PC-9 (cell line): Measurements from ENCODE around the gene HIBCH. TPM values are rescaled to one million over a fixed set of nuclear protein-coding genes. Genes with fewer than 3 reads are reported as not detected.

Experiments
- BruUV-seq: library from RNA; stranded (reverse); fragments of 400-500 nt; replicated peaks from 2 replicates; lab custom pipeline; 2021; lab: Mats Ljungman, UMichigan
- CTCF ChIA-PET: fragments of 300-600 bp; sonication (Branson Sonifier 250); formaldehyde crosslinking; loops from one replicate; lab custom pipeline; 2022; ENCODE audit warnings: antibody characterized with exemption; lab: Charles Lee
- POLR2A ChIA-PET: fragments of 300-600 bp; sonication (Branson Sonifier 250); formaldehyde crosslinking; loops from one replicate; lab custom pipeline; 2022; ENCODE audit warnings: antibody characterized with exemption; ENCODE audit not compliant: unreplicated experiment; lab: Charles Lee
- DNase-seq, 2 experiments: peaks; one replicate each; pipeline versions ENCODE4 v3.0.0 to v3.0.0-alpha.2; 2015 to 2022; ENCODE audit warnings: mixed read lengths in 1 of 2
- H2AFZ ChIP-seq: fragments of 200-600 bp; sonication (generic); 2 replicates; pipeline ENCODE4 v1.8.1; 2017; ENCODE audit warnings: antibody characterized with exemption
- H3F3A ChIP-seq: fragments of 200-600 bp; sonication (generic); 2 replicates; pipeline ENCODE4 v1.8.1; 2017; ENCODE audit warnings: antibody characterized with exemption, mild to moderate bottlenecking, low read depth; ENCODE audit not compliant: insufficient read depth
- H3K27ac ChIP-seq: fragments of 200-600 bp; sonication (generic); 2 replicates; pipeline ENCODE4 v1.6.1; 2016; ENCODE audit warnings: mixed run types
- H3K27me3 ChIP-seq: fragments of 200-600 bp; sonication (generic); 2 replicates; pipeline ENCODE4 v1.6.1; 2016; ENCODE audit warnings: low read depth, mixed run types; ENCODE audit not compliant: insufficient read depth
- H3K36me3 ChIP-seq: fragments of 200-600 bp; sonication (generic); 2 replicates; pipeline ENCODE4 v1.6.1; 2016; ENCODE audit warnings: low read depth, mixed run types
- H3K4me1 ChIP-seq: fragments of 200-600 bp; sonication (generic); replicated peaks from 2 replicates; pipeline ENCODE4 v1.6.1; 2016; ENCODE audit warnings: mixed run types; ENCODE audit not compliant: insufficient read depth
- H3K4me2 ChIP-seq: fragments of 200-600 bp; sonication (generic); 2 replicates; pipeline ENCODE4 v1.6.1; 2017; ENCODE audit warnings: mixed run types
- H3K4me3 ChIP-seq: fragments of 200-600 bp; sonication (generic); 2 replicates; pipeline ENCODE4 v1.6.1; 2016; ENCODE audit warnings: mixed run types
- H3K79me2 ChIP-seq: fragments of 200-600 bp; sonication (generic); 2 replicates; pipeline ENCODE4 v1.6.1; 2017; ENCODE audit warnings: low read depth, mixed run types
- H3K9me2 ChIP-seq: fragments of 200-600 bp; sonication (generic); 2 replicates; pipeline ENCODE4 v1.8.1; 2017; ENCODE audit warnings: mild to moderate bottlenecking; ENCODE audit not compliant: insufficient read depth
- H3K9me3 ChIP-seq: fragments of 200-600 bp; sonication (generic); 2 replicates; pipeline ENCODE4 v1.8.1; 2016; ENCODE audit warnings: low read depth; ENCODE audit not compliant: insufficient read depth
- H4K20me1 ChIP-seq: fragments of 200-600 bp; sonication (generic); 2 replicates; pipeline ENCODE4 v1.8.1; 2017; ENCODE audit not compliant: insufficient read depth
- EZH2 ChIP-seq: fragments of 200-600 bp; sonication (generic); IDR thresholded peaks from 2 replicates; pipeline ENCODE4 v1.8.0; 2017; ENCODE audit warnings: antibody characterized with exemption, low read depth
- intact Hi-C: fragments of 100-400 bp; cut with micrococcal nuclease; formaldehyde crosslinking; loops from one replicate; pipeline ENCODE4 v1.10.0; 2022; ENCODE audit not compliant: unreplicated experiment
- total RNA-seq: library from RNA; stranded (reverse); gene quantifications from 2 replicates; pipeline ENCODE4 v1.2.3, GENCODE V29; 2021
- TF ChIP-seq, protein P1 (sequence below): fragments of 200-600 bp; sonication (generic); conservative IDR thresholded peaks from 2 replicates; pipeline ENCODE4 v1.6.1; 2017; ENCODE audit warnings: mixed run types, antibody characterized with exemption, mild to moderate bottlenecking, moderate library complexity

HIBCH gene
- total RNA-seq, 1 experiment from 2014 or later: 14.7 TPM

DNA sequence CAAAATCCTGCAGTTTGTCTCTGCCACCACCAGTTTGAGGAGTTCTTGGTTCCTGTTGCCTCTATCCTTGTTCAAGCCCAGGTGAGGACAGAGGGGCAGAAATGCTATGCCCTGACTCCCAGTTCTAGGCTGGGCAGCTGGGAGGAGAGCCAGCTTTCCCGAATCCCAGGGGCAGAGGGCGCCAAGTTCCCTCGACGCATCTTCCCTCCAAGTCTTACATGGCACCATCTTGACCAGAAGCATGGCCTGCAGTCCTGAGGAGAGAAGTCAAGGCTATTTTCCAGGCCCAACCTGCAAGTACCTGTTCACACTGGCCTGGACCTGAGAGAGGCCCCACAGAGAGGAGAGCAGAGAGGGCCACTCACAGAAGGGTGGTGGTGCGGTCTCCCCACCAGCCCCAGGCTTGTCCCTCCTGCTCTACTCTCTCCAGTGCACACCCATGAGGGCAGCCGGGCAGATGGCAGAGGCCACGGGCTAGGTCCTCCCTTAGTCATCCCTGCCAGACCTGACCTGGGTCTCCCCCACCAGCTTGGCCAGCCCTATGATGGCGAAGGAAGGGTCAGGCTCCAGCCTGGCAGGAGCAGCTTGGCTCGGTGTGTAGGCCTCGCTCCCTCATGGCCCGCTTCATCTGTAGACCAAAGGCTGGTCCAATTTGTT lies 141.4 kb downstream of the HIBCH start:
- H3F3A ChIP-seq: no peaks in the 10 kb centered on the region
- BruUV-seq: no TSS peak
- H2AFZ ChIP-seq: no peak overlapping the region
- no peaks in the 10 kb centered on the region for H3K79me2 ChIP-seq
- ChIA-PET POLR2A (no interaction called here), CTCF (no interaction called here)
- H3K9me3 ChIP-seq: peaks cover 4% of the 10 kb centered on the region; the same call in 1 of the 2 replicates
- no peaks in the 10 kb centered on the region for H3K4me1 ChIP-seq
- H3K4me3 ChIP-seq: no peak overlapping the region
- no peaks in the 10 kb centered on the region for H4K20me1 ChIP-seq
- H3K27me3 ChIP-seq: no peaks in the 10 kb centered on the region
- H3K27ac ChIP-seq: no peak overlapping the region
- H3K4me2 ChIP-seq: no peak overlapping the region
- intact Hi-C loops: no loop called here
- no peaks in the 10 kb centered on the region for H3K9me2 ChIP-seq
- DNase-seq: no peak
- TF ChIP-seq, protein P1, sequence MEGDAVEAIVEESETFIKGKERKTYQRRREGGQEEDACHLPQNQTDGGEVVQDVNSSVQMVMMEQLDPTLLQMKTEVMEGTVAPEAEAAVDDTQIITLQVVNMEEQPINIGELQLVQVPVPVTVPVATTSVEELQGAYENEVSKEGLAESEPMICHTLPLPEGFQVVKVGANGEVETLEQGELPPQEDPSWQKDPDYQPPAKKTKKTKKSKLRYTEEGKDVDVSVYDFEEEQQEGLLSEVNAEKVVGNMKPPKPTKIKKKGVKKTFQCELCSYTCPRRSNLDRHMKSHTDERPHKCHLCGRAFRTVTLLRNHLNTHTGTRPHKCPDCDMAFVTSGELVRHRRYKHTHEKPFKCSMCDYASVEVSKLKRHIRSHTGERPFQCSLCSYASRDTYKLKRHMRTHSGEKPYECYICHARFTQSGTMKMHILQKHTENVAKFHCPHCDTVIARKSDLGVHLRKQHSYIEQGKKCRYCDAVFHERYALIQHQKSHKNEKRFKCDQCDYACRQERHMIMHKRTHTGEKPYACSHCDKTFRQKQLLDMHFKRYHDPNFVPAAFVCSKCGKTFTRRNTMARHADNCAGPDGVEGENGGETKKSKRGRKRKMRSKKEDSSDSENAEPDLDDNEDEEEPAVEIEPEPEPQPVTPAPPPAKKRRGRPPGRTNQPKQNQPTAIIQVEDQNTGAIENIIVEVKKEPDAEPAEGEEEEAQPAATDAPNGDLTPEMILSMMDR: no peak
- no peak for TF ChIP-seq EZH2
- no peaks in the 10 kb centered on the region for H3K36me3 ChIP-seq

DNA sequence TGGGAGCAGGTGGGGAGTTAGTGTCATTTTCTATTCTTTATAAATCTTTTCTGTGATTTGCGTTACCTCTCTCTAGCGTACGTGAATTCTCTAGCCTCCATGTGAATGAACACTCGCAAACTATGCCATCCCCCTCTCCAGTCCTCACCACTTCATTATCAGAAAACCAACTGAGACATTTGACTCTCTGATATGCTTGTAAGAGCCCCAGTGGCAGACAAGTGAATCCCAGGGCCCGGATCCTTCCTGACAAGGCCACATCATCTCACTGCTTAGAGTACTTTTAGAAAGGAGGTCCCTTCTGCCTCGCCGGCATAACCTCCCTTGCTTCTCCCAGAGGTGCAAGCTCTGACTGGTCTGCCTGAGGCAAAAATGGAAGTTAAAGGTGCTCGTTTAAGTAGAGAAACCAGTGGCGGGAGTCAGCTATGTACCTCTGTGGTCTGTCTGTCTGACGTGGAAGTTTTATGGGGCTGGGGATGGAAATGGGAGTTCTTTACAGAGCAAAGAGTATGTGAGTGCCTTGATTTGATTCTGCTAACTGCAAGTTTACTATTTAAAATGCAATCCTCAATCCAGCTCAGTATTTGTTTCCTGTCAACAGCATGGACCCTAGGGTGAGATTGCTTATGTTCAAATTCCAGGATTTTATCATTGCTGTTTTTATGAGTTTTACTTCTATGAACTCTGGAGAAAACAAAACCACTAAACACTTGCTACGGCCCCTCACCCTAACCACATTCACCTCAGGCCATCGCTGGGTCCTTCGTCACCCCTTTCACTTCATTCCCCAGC lies 142.2 kb downstream of the HIBCH start:
- POLR2A ChIA-PET: no interaction called here
- H3F3A ChIP-seq: no peaks in the 10 kb centered on the region
- intact Hi-C loops: no loop called here
- CTCF ChIA-PET: no interaction called here
- TF ChIP-seq, protein P1: no peak
- TF ChIP-seq EZH2: no peak
- H3K4me3 ChIP-seq: no peak overlapping the region
- peaks cover 4% of the 10 kb centered on the region; the same call in 1 of the 2 replicates for H3K9me3 ChIP-seq
- no TSS peak for BruUV-seq
- H2AFZ ChIP-seq: no peak overlapping the region
- no peaks in the 10 kb centered on the region for H3K9me2 ChIP-seq
- no peak overlapping the region for H3K4me2 ChIP-seq
- H3K27me3 ChIP-seq: no peaks in the 10 kb centered on the region
- H3K4me1 ChIP-seq: no peaks in the 10 kb centered on the region
- H3K27ac ChIP-seq: no peak overlapping the region
- H3K36me3 ChIP-seq: no peaks in the 10 kb centered on the region
- H3K79me2 ChIP-seq: no peaks in the 10 kb centered on the region
- no peak for DNase-seq
- H4K20me1 ChIP-seq: no peaks in the 10 kb centered on the region

DNA sequence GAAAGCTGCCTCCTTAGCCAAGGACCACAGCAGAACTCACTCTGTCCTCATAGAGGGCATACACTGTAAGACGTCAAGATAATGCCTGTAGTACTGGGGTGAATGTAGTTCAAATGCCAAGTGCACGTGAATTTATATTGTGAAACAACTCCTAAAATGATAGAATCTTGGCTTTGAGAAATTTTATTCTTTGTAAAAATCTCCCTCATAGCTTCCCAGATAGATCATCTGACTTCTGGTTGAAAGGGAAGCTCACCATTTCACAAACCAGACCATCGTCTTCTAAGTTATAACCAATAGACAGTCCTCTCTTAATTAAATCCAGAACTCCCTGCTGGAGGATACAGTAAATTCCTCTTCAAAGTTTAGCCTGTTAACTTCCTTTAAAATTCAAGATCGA lies 146.2 kb downstream of the HIBCH start:
- Histone ChIP-seq H4K20me1 (no peaks in the 10 kb centered on the region), H3F3A (no peaks in the 10 kb centered on the region), H3K79me2 (no peaks in the 10 kb centered on the region), H3K9me3 (peaks cover 4% of the 10 kb centered on the region; the same call in 1 of the 2 replicates), H3K9me2 (no peaks in the 10 kb centered on the region), H3K27ac (no peak overlapping the region), H3K4me1 (no peaks in the 10 kb centered on the region), H3K36me3 (no peaks in the 10 kb centered on the region), H3K27me3 (no peaks in the 10 kb centered on the region), H3K4me3 (no peak overlapping the region), H3K4me2 (no peak overlapping the region), H2AFZ (no peak overlapping the region)
- TF ChIP-seq, protein P1: no peak
- TF ChIP-seq EZH2: no peak
- POLR2A ChIA-PET: no interaction called here
- CTCF ChIA-PET: no interaction called here
- intact Hi-C loops: no loop called here
- BruUV-seq: no TSS peak
- DNase-seq: no peak
